ENCODE data around the gene DOCK10.

DOCK10 gene

GRCh38 chr2:224882291-224883171 is 159.7 kb downstream of the DOCK10 start:
- Mint-ChIP-seq H3K27me3 (ENCODE audit: low read depth, poor library complexity) (no peaks in the 10 kb centered on the region), H3K4me3 (no peak overlapping the region), H3K36me3 (ENCODE audit: low read depth) (no peaks in the 10 kb centered on the region), H3K4me1 (no peaks in the 10 kb centered on the region), H3K27ac (no peak overlapping the region), H3K9me3 (no peaks in the 10 kb centered on the region)
- no peak for DNase-seq
- no peak for TF ChIP-seq CTCF (IDR thresholded peaks at IDR 0.05)

GRCh38 chr2:224881846-224882245 is 160.4 kb downstream of the DOCK10 start:
- H3K4me1 Mint-ChIP-seq = no peaks in the 10 kb centered on the region
- TF ChIP-seq CTCF (IDR thresholded peaks at IDR 0.05) = no peak
- no peak for DNase-seq
- H3K9me3 Mint-ChIP-seq = no peaks in the 10 kb centered on the region
- H3K27ac Mint-ChIP-seq = no peak overlapping the region
- no peaks in the 10 kb centered on the region for H3K36me3 Mint-ChIP-seq (ENCODE audit: low read depth)
- no peak overlapping the region for H3K4me3 Mint-ChIP-seq
- H3K27me3 Mint-ChIP-seq (ENCODE audit: low read depth, poor library complexity) = no peaks in the 10 kb centered on the region

DNA sequence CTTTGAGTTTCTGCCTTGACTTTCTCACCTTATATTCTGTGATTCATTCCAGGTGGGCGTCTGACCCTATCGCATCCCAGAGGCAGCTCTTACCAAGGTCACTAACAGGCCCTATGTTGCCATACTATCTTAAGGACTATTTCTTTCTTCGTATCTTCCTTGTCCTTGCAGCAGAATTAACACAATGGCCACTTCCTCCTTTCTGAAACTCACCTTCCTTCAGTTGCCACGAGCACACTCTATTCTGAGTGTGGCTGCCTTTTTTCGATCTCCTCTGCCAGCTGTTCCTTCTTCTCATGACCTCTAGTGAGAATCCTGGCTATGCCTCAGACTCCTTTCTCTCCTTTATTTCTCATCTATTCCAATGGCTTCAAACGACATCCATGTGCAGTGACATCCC is 165.7 kb downstream of the DOCK10 start:
- H3K27me3 Mint-ChIP-seq (ENCODE audit: low read depth, poor library complexity) = peaks cover 2% of the 10 kb centered on the region
- TF ChIP-seq CTCF (IDR thresholded peaks at IDR 0.05) = no peak
- no peaks in the 10 kb centered on the region for H3K9me3 Mint-ChIP-seq
- H3K4me1 Mint-ChIP-seq = peaks cover 7% of the 10 kb centered on the region
- no peak for DNase-seq
- no peak overlapping the region for H3K4me3 Mint-ChIP-seq
- H3K27ac Mint-ChIP-seq = no peak overlapping the region
- H3K36me3 Mint-ChIP-seq (ENCODE audit: low read depth) = no peaks in the 10 kb centered on the region

DNA sequence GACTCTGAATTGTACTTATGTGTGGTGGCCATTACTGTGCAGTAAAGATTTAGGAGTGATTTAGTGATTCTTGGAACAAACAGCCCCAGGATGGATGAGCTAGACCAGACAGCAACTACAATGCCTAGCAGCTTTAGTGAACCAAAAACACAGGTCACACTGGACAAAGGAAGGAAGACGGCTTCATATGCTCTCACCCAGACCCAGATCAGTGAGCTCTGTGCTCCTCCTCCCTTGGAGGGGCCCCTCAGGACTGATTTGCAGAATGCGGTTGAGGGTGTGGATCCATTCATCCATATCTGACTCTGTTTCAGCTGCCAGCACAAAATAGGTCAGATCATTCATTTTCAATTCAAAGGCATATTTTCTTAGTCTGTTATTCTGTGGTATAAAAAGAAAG is 166.4 kb downstream of the DOCK10 start:
- H3K27ac Mint-ChIP-seq = no peak overlapping the region
- H3K36me3 Mint-ChIP-seq (ENCODE audit: low read depth) = no peaks in the 10 kb centered on the region
- H3K27me3 Mint-ChIP-seq (ENCODE audit: low read depth, poor library complexity) = peaks cover 2% of the 10 kb centered on the region
- H3K4me1 Mint-ChIP-seq = peaks cover 7% of the 10 kb centered on the region
- H3K4me3 Mint-ChIP-seq = no peak overlapping the region
- DNase-seq = no peak
- H3K9me3 Mint-ChIP-seq = no peaks in the 10 kb centered on the region
- TF ChIP-seq CTCF (IDR thresholded peaks at IDR 0.05) = no peak

DNA sequence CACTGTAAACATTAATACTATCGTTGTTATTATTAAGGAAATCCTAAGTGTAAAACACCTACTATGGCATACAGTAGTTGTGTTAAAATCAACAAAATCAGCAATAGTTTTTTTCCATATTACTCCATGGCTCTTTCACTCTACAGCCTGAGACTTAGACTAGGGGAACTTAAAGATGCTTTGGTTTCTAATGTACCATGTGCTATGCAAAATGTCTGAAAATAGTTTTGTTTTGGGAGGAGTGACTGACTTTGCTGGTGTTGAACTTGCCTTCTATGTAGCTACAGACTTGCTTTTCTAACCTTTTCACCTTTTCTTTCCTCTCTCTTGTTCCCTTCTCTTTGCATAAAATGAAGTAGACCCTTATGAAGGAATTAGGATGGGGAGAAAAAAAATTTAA is 167.1 kb downstream of the DOCK10 start:
- Mint-ChIP-seq H3K4me1 (peaks cover 7% of the 10 kb centered on the region), H3K9me3 (no peaks in the 10 kb centered on the region), H3K27ac (no peak overlapping the region), H3K27me3 (ENCODE audit: low read depth, poor library complexity) (peaks cover 2% of the 10 kb centered on the region), H3K4me3 (no peak overlapping the region), H3K36me3 (ENCODE audit: low read depth) (no peaks in the 10 kb centered on the region)
- DNase-seq = no peak
- TF ChIP-seq CTCF (IDR thresholded peaks at IDR 0.05) = no peak

DNA sequence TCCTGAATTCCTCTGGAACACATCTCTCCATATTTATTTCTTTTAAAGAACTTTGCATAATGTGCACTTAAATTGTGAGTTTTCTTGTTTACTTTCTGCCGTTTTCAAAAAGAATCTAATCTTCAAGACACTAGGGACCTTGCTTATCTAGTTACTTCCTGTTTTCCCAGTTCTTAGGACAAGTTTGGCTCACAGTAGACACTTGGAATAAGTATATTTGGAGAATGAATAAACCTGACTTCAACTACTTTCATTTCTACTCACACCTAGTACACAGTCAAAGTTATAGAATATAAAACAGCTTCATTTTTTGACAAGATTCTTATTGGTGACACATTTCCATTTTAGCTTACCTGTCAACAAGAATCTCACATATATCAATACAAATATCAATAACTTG is 170.5 kb downstream of the DOCK10 start:
- Mint-ChIP-seq H3K27me3 (ENCODE audit: low read depth, poor library complexity) (peaks cover 2% of the 10 kb centered on the region), H3K4me1 (peaks cover 7% of the 10 kb centered on the region), H3K4me3 (no peak overlapping the region), H3K27ac (no peak overlapping the region), H3K9me3 (no peaks in the 10 kb centered on the region), H3K36me3 (ENCODE audit: low read depth) (no peaks in the 10 kb centered on the region)
- TF ChIP-seq CTCF (IDR thresholded peaks at IDR 0.05) = no peak
- no peak for DNase-seq

Data from nephron progenitor cell (in vitro differentiated cells).